ENCODE data around the gene SH3PXD2A. TPM values are rescaled to one million over a fixed set of nuclear protein-coding genes. Genes with fewer than 3 reads are reported as not detected.
A peak's percentile ranks its signal among the peaks of the same experiment; 100 is the strongest.
"Not testable (repeated sequence)": the region's sequence is repeated elsewhere in the genome, so short reads cannot be mapped to it uniquely, and the experiment has no call there.

SH3PXD2A gene
- total RNA-seq, 1 experiment from 2014 or later: 1.2 TPM

- no peak for DNase-seq (ENCODE audit: low spot score)
Observed at GRCh38 chr10:103767756-103768155, 87.6 kb downstream of the SH3PXD2A start.

- DNase-seq (ENCODE audit: low spot score): no peak
Observed at GRCh38 chr10:103766751-103767505, 88.4 kb downstream of the SH3PXD2A start.

GRCh38 chr10:103765981-103766380, 89.4 kb downstream of the SH3PXD2A start:
- no peak for DNase-seq (ENCODE audit: low spot score)

- DNase-seq (ENCODE audit: low spot score): peak; percentile 58
Observed at GRCh38 chr10:103765168-103765567, 90.2 kb downstream of the SH3PXD2A start.

- no peak for DNase-seq (ENCODE audit: low spot score)
Observed at GRCh38 chr10:103764296-103765088, 90.9 kb downstream of the SH3PXD2A start.

GRCh38 chr10:103763374-103764202, 91.8 kb downstream of the SH3PXD2A start:
- DNase-seq (ENCODE audit: low spot score): no peak

GRCh38 chr10:103762916-103763315, 92.5 kb downstream of the SH3PXD2A start:
- DNase-seq (ENCODE audit: low spot score): no peak

GRCh38 chr10:103762162-103762561, 93.2 kb downstream of the SH3PXD2A start:
- no peak for DNase-seq (ENCODE audit: low spot score)

- peak; percentile 25 for DNase-seq (ENCODE audit: low spot score)
Observed at GRCh38 chr10:103761075-103761920, 94.1 kb downstream of the SH3PXD2A start.

- not testable (repeated sequence) for DNase-seq (ENCODE audit: low spot score)
Observed at GRCh38 chr10:103760233-103760632, 95.1 kb downstream of the SH3PXD2A start.

- DNase-seq (ENCODE audit: low spot score): peak; percentile 83
Observed at GRCh38 chr10:103759100-103759781, 96.1 kb downstream of the SH3PXD2A start.

GRCh38 chr10:103758294-103758681, 97.1 kb downstream of the SH3PXD2A start:
- DNase-seq (ENCODE audit: low spot score): no peak

GRCh38 chr10:103757531-103758293, 97.7 kb downstream of the SH3PXD2A start:
- DNase-seq (ENCODE audit: low spot score): peak; percentile 97

GRCh38 chr10:103756277-103756869, 99.0 kb downstream of the SH3PXD2A start:
- no peak for DNase-seq (ENCODE audit: low spot score)

GRCh38 chr10:103752680-103753248, 102.6 kb downstream of the SH3PXD2A start:
- no peak for DNase-seq (ENCODE audit: low spot score)

- no peak for DNase-seq (ENCODE audit: low spot score)
Observed at GRCh38 chr10:103751667-103752290, 103.6 kb downstream of the SH3PXD2A start.

GRCh38 chr10:103750836-103751235, 104.5 kb downstream of the SH3PXD2A start:
- DNase-seq (ENCODE audit: low spot score): no peak

- DNase-seq (ENCODE audit: low spot score): no peak
Observed at GRCh38 chr10:103749779-103750178, 105.6 kb downstream of the SH3PXD2A start.

- DNase-seq (ENCODE audit: low spot score): no peak
Observed at GRCh38 chr10:103748020-103748419, 107.4 kb downstream of the SH3PXD2A start.

Measured in H4 (cell line).